Vagina (tissue), 2 donors: ENCODE results near the gene PDK1.

Source experiments
- CTCF ChIP-seq, 3 experiments: fragments of 450-650 bp in 2 of 3; fragments of 200-600 bp in 1 of 3; sonication (generic) in 1 of 3; IDR thresholded peaks; one replicate each; pipeline ENCODE4 v1.5.1; 2017 to 2019; ENCODE audit warnings: antibody characterized with exemption in 3 of 3, mild to moderate bottlenecking in 2 of 3, moderate library complexity in 2 of 3
- POLR2A ChIP-seq, 2 donors: fragments of 450-650 bp; IDR thresholded peaks; one replicate each; pipeline ENCODE4 v1.6.1; 2017; ENCODE audit warnings: antibody characterized with exemption in 2 of 2, mild to moderate bottlenecking in 2 of 2, moderate library complexity in 2 of 2
- POLR2AphosphoS5 ChIP-seq, 2 donors: sonication (generic); formaldehyde crosslinking; IDR thresholded peaks; one replicate each; pipeline ENCODE4 v1.9.0; 2017; ENCODE audit warnings: antibody characterized with exemption in 2 of 2, mild to moderate bottlenecking in 2 of 2, low read depth in 1 of 2; ENCODE audit not compliant: insufficient read depth in 1 of 2

DNA sequence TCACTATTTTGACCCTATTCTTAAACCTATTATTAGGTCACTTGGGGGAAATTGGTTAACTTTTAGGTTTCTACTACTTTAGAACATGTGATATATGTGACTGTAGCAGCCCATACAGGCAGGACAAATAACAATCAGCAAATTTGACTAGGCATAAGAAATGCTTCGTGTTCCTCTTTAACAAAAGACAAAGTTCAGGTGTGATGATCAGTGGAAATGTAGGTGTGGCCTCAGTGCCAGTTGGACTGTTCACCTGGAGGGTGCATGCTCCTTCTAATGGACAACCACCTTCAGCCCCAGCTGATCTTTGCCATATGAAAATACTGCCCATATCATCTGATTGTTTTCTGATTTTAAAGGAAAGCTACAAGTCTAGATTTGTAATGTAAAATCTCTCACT is 6.4 kb downstream of the PDK1 start:
- TF ChIP-seq CTCF (IDR thresholded peaks at IDR 0.05) (no peak), POLR2AphosphoS5 (IDR thresholded peaks at IDR 0.05; ENCODE audit: insufficient read depth in 1 of 2, low read depth in 1 of 2) (no peak), POLR2A (IDR thresholded peaks at IDR 0.05) (no peak)
